Tibial nerve (tissue), 3 donors: Measurements from ENCODE around the gene GPR63.

ENCODE experiments used
- CTCF ChIP-seq, 5 experiments: fragments of 200-600 bp in 3 of 5; fragments of 450-650 bp in 2 of 5; sonication (generic) in 3 of 5; IDR thresholded peaks; one replicate each; pipeline ENCODE4 v1.5.1; 2016 to 2019; ENCODE audit warnings: antibody characterized with exemption in 5 of 5, mild to moderate bottlenecking in 3 of 5, moderate library complexity in 2 of 5
- POLR2A ChIP-seq, 2 donors: fragments of 450-650 bp; IDR thresholded peaks; one replicate each; pipeline ENCODE4 v1.6.1; 2017; ENCODE audit warnings: antibody characterized with exemption in 2 of 2, mild to moderate bottlenecking in 2 of 2, moderate library complexity in 2 of 2

- no peak for TF ChIP-seq CTCF (IDR thresholded peaks at IDR 0.05)
- TF ChIP-seq POLR2A (IDR thresholded peaks at IDR 0.05), result no peak
Observed at GRCh38 chr6:96792561-96793190, 44.6 kb downstream of the GPR63 start.
